Mesenchymal stem cell (in vitro differentiated cells and primary cell): ENCODE data around the gene SLC26A8.
A peak's percentile ranks its signal among the peaks of the same experiment; 100 is the strongest.

Experiments
- DNase-seq: peaks from one replicate; pipeline ENCODE4 v3.0.0-alpha.2; 2013
- H2AFZ ChIP-seq: one replicate; pipeline ENCODE4 v1.6.1; 2013; ENCODE audit warnings: low read depth, mild to moderate bottlenecking, control low read depth, inconsistent platforms, low read length, moderate library complexity
- H2AK5ac ChIP-seq: 2 replicates; pipeline ENCODE4 v1.6.1; 2013; ENCODE audit warnings: low read length, moderate library complexity, mild to moderate bottlenecking, inconsistent platforms; ENCODE audit not compliant: severe bottlenecking
- H2BK120ac ChIP-seq: one replicate; pipeline ENCODE4 v1.6.1; 2013; ENCODE audit warnings: low read depth, mild to moderate bottlenecking, inconsistent platforms, low read length, moderate library complexity
- H2BK12ac ChIP-seq, 2 experiments: one replicate each; pipeline ENCODE4 v1.6.1; 2013; ENCODE audit warnings: inconsistent platforms in 2 of 2, low read length in 2 of 2, mild to moderate bottlenecking in 2 of 2, moderate library complexity in 2 of 2, control low read depth in 1 of 2
- H2BK15ac ChIP-seq: one replicate; pipeline ENCODE4 v1.6.1; 2013; ENCODE audit warnings: mild to moderate bottlenecking, low read depth, inconsistent platforms; ENCODE audit not compliant: poor library complexity, severe bottlenecking
- H2BK5ac ChIP-seq: 2 replicates; pipeline ENCODE4 v1.6.1; 2013; ENCODE audit warnings: low read depth, mild to moderate bottlenecking, low read length, control low read depth, inconsistent platforms; ENCODE audit not compliant: poor library complexity, severe bottlenecking
- H3K14ac ChIP-seq, 2 experiments: one replicate each; pipeline ENCODE4 v1.6.1; 2013; ENCODE audit warnings: inconsistent platforms in 2 of 2, low read length in 2 of 2, control low read depth in 1 of 2, mild to moderate bottlenecking in 1 of 2, moderate library complexity in 1 of 2
- H3K18ac ChIP-seq, 2 experiments: one replicate each; pipeline ENCODE4 v1.6.1; 2013; ENCODE audit warnings: inconsistent platforms in 2 of 2, low read length in 2 of 2, control low read depth in 1 of 2, low read depth in 1 of 2, mild to moderate bottlenecking in 1 of 2
- H3K23ac ChIP-seq, 2 experiments: one replicate each; pipeline ENCODE4 v1.6.1; 2013; ENCODE audit warnings: inconsistent platforms in 2 of 2, low read length in 2 of 2, mild to moderate bottlenecking in 2 of 2, moderate library complexity in 2 of 2, control low read depth in 1 of 2
- H3K27ac ChIP-seq: 2 replicates; pipeline ENCODE4 v1.5.1; 2013; ENCODE audit warnings: mild to moderate bottlenecking, moderate library complexity, low read length, control low read depth, inconsistent platforms; ENCODE audit not compliant: poor library complexity, severe bottlenecking
- H3K27me3 ChIP-seq, 2 experiments: 2 replicates each; pipeline versions ENCODE4 v1.6.1 to v1.7.0; 2013; ENCODE audit warnings: low read length in 2 of 2, mild to moderate bottlenecking in 2 of 2, moderate library complexity in 2 of 2, control low read depth in 1 of 2, inconsistent platforms in 1 of 2; ENCODE audit not compliant: control insufficient read depth in 1 of 2, insufficient read depth in 1 of 2
- H3K36me3 ChIP-seq, 2 experiments: 2 replicates each; pipeline versions ENCODE4 v1.6.1 to v1.7.0; 2013; ENCODE audit warnings: low read length in 2 of 2, control low read depth in 1 of 2, inconsistent platforms in 1 of 2, low read depth in 1 of 2, mild to moderate bottlenecking in 1 of 2; ENCODE audit not compliant: insufficient read depth in 2 of 2, control insufficient read depth in 1 of 2
- H3K4ac ChIP-seq, 2 experiments: one replicate each; pipeline ENCODE4 v1.6.1; 2013; ENCODE audit warnings: inconsistent platforms in 2 of 2, low read length in 2 of 2, mild to moderate bottlenecking in 2 of 2, moderate library complexity in 2 of 2, control low read depth in 1 of 2, low read depth in 1 of 2
- H3K4me1 ChIP-seq: 2 replicates; pipeline ENCODE4 v1.6.1; 2013; ENCODE audit warnings: low read depth, low read length, control low read depth; ENCODE audit not compliant: control insufficient read depth, insufficient read depth
- H3K4me2 ChIP-seq: 2 replicates; pipeline ENCODE4 v1.6.1; 2013; ENCODE audit warnings: low read length, mild to moderate bottlenecking, inconsistent platforms; ENCODE audit not compliant: poor library complexity, severe bottlenecking
- H3K4me3 ChIP-seq, 2 experiments: 2 replicates each; pipeline versions ENCODE4 v1.5.1 to v1.7.0; 2013; ENCODE audit warnings: low read length in 2 of 2, mild to moderate bottlenecking in 2 of 2, control low read depth in 1 of 2, low read depth in 1 of 2; ENCODE audit not compliant: insufficient read depth in 1 of 2
- H3K79me1 ChIP-seq: replicated peaks from 2 replicates; pipeline ENCODE4 v1.6.1; 2013; ENCODE audit warnings: mild to moderate bottlenecking, control low read depth, low read length, inconsistent platforms; ENCODE audit not compliant: poor library complexity, severe bottlenecking
- H3K9ac ChIP-seq: 2 replicates; pipeline ENCODE4 v1.7.0; 2013; ENCODE audit warnings: mild to moderate bottlenecking, low read length, moderate library complexity
- H3K9me3 ChIP-seq: 2 replicates; pipeline ENCODE4 v1.7.0; 2013; ENCODE audit warnings: mild to moderate bottlenecking, low read length; ENCODE audit not compliant: control insufficient read depth
- H4K8ac ChIP-seq: one replicate; pipeline ENCODE4 v1.6.1; 2013; ENCODE audit warnings: inconsistent platforms, mild to moderate bottlenecking, low read length, moderate library complexity
- H4K91ac ChIP-seq: one replicate; pipeline ENCODE4 v1.6.1; 2013; ENCODE audit warnings: mild to moderate bottlenecking, low read length, inconsistent platforms
- WGBS: methylation state at CpG from one replicate; pipeline ENCODE4 v1.1.7; 2013; ENCODE audit warnings: mixed read lengths; 5-methylcytosine and 5-hydroxymethylcytosine counted together

SLC26A8 gene

DNA sequence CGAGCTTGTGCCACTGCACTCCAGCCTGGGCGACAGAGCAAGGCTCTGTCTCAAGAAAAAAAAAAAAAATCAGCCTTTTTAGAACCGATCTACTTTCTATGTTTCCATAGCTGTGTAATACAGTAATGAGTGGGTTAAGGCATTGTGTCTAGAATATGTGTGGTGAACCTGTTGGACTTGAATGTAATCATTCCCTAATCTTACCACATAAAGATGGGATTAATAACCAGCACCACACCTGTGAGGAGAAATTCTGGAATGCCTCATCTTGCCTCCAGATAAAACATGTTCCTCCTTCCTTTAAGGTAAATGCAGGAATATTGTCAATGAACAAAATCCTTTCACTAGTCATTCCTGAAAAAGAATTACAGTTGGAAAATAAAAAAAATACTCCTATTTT is 46.8 kb upstream of the SLC26A8 start:
- Histone ChIP-seq H3K36me3 (peaks cover 3 to 27% of the 10 kb centered on the region in 2 experiments), H3K4me3 (no peak overlapping the region), H2BK120ac (no peak overlapping the region), H3K4me2 (no peak overlapping the region), H3K4ac (no peak overlapping the region), H3K4me1 (no peaks in the 10 kb centered on the region), H3K9me3 (no peaks in the 10 kb centered on the region), H3K27me3 (no peaks in the 10 kb centered on the region), H4K8ac (no peak overlapping the region), H2BK12ac (no peak overlapping the region), H3K18ac (no peak overlapping the region), H3K27ac (no peak overlapping the region), H3K14ac (no peak overlapping the region), H3K79me1 (peaks cover 17% of the 10 kb centered on the region), H2AFZ (no peak overlapping the region), H2BK15ac (no peak overlapping the region), H2AK5ac (no peak overlapping the region), H3K23ac (no peak overlapping the region), H4K91ac (no peak overlapping the region), H3K9ac (no peak overlapping the region), H2BK5ac (no peak overlapping the region)
- 100% methylated on average over 1 of the region's 3 CpGs for WGBS
- DNase-seq: no peak

DNA sequence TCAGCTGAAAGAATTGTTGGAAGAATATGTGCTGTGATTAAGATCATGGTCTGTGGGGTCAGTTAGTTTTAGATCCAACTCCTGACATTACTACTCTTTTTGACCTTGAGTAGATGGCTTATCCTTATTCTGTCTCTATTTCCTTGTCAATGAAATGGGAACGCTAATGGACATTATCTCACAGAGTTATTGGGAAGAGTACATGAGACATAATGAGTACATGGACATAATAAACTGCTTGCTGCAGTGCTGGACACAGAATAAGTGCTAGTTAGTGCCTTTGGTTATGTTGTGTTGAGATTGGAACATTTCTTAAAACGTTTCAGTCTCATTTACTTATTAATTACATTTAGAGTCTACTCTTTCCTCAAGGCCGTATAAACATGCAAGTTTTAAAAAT is 45.8 kb upstream of the SLC26A8 start:
- Histone ChIP-seq H3K4me3 (no peak overlapping the region), H2BK120ac (no peak overlapping the region), H4K91ac (no peak overlapping the region), H4K8ac (no peak overlapping the region), H3K79me1 (peaks cover 15% of the 10 kb centered on the region), H2BK15ac (no peak overlapping the region), H2BK12ac (no peak overlapping the region), H3K18ac (no peak overlapping the region), H3K9me3 (no peaks in the 10 kb centered on the region), H3K27ac (no peak overlapping the region), H3K4me2 (no peak overlapping the region), H3K4ac (no peak overlapping the region), H3K9ac (no peak overlapping the region), H3K4me1 (peaks cover 2% of the 10 kb centered on the region), H2BK5ac (no peak overlapping the region), H3K23ac (no peak overlapping the region), H3K27me3 (no peaks in the 10 kb centered on the region), H3K14ac (no peak overlapping the region), H2AFZ (no peak overlapping the region), H2AK5ac (no peak overlapping the region), H3K36me3 (peaks cover 3 to 17% of the 10 kb centered on the region in 2 experiments)
- 100% methylated on average over 2 of the region's 3 CpGs for WGBS
- no peak for DNase-seq

DNA sequence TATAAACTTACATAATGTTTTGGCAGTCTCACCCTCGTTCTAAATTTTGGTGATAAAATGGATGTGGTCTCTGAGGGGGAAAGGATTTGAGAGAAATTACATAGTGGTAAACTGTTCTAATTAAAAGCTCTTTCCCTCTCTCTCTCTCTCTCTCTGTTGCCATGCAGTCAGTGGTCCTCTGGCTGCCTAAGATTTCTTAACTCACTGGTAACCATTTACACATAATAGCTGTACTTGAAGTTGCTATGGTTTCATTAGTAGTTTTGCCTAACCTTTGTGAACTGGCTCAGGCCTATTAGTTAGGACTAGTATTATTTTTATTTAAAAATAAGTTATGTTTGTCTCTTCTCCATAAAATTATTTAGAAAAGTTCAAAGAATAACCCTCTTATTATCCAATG is 45.1 kb upstream of the SLC26A8 start:
- Histone ChIP-seq H4K8ac (no peak overlapping the region), H3K14ac (no peak overlapping the region), H3K27me3 (no peaks in the 10 kb centered on the region), H3K4me3 (no peak overlapping the region), H3K4me1 (peaks cover 2% of the 10 kb centered on the region), H3K27ac (no peak overlapping the region), H2BK120ac (no peak overlapping the region), H3K36me3 (peaks cover 0 to 15% of the 10 kb centered on the region in 2 experiments), H3K9ac (no peak overlapping the region), H2BK5ac (no peak overlapping the region), H3K4me2 (no peak overlapping the region), H3K18ac (no peak overlapping the region), H3K4ac (no peak overlapping the region), H2BK12ac (no peak overlapping the region), H3K23ac (no peak overlapping the region), H4K91ac (no peak overlapping the region), H3K9me3 (no peaks in the 10 kb centered on the region), H2BK15ac (no peak overlapping the region), H3K79me1 (peaks cover 18% of the 10 kb centered on the region), H2AK5ac (no peak overlapping the region), H2AFZ (no peak overlapping the region)
- WGBS: no CpG with 5 or more reads among the region's 1 CpG
- peak; percentile 40 for DNase-seq

DNA sequence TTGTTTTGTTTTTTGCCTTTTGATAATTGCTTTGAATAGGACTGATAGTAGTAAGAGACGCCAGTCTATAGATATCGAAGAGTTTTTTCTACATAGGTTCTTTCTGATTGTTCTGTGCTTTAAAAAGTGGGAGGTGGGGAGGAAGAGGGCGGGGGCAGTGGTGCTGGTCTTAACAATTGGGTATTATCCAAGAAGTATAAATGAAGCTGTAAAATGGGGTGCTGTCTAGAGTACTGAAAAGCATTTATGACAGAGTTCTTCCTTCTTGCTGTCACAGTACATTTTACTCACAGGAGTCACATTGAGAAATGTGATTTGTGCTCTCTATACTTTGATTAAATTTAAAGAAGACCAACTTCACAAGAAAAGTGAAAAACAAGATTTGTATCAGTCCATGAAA is 44.1 kb upstream of the SLC26A8 start:
- Histone ChIP-seq H3K36me3 (peaks cover 0 to 8% of the 10 kb centered on the region in 2 experiments), H3K18ac (no peak overlapping the region), H3K4me1 (peaks cover 2% of the 10 kb centered on the region), H2AK5ac (no peak overlapping the region), H2BK12ac (no peak overlapping the region), H2AFZ (no peak overlapping the region), H4K8ac (no peak overlapping the region), H3K4ac (no peak overlapping the region), H2BK15ac (no peak overlapping the region), H4K91ac (no peak overlapping the region), H3K4me3 (no peak overlapping the region), H3K9ac (no peak overlapping the region), H3K27ac (no peak overlapping the region), H3K27me3 (no peaks in the 10 kb centered on the region), H3K23ac (no peak overlapping the region), H3K79me1 (peaks cover 20% of the 10 kb centered on the region), H3K4me2 (no peak overlapping the region), H2BK5ac (no peak overlapping the region), H3K9me3 (no peaks in the 10 kb centered on the region), H3K14ac (no peak overlapping the region), H2BK120ac (no peak overlapping the region)
- DNase-seq: no peak
- 99% methylated on average over 3 of the region's 3 CpGs for WGBS
